SK-N-MC (cell line): ENCODE data around the gene KATNAL1.

Source experiments
- DNase-seq: peaks from one replicate; pipeline ENCODE4 v3.0.0-alpha.2; 2011; ENCODE audit warnings: low read depth, low spot score
- H3K27ac ChIP-seq: fragments of 200-600 bp; sonication (generic); 2 replicates; pipeline ENCODE4 v1.5.1; 2016; ENCODE audit warnings: mixed run types
- H3K36me3 ChIP-seq: fragments of 200-600 bp; sonication (generic); 2 replicates; pipeline ENCODE4 v1.6.1; 2017; ENCODE audit warnings: antibody characterized with exemption, low read length, mixed read lengths; ENCODE audit not compliant: insufficient read depth
- H3K4me3 ChIP-seq: fragments of 200-600 bp; sonication (generic); 2 replicates; pipeline ENCODE4 v1.5.1; 2016
- H3K9ac ChIP-seq: fragments of 200-600 bp; sonication (generic); 2 replicates; pipeline ENCODE4 v1.8.0; 2017; ENCODE audit warnings: mixed run types, mixed read lengths; ENCODE audit not compliant: insufficient read length
- H3K9me3 ChIP-seq: fragments of 200-600 bp; sonication (generic); 2 replicates; pipeline ENCODE4 v1.6.1; 2017; ENCODE audit warnings: low read depth, mild to moderate bottlenecking, antibody characterized with exemption, low read length, moderate library complexity, mixed read lengths
- EZH2 ChIP-seq: fragments of 200-600 bp; sonication (generic); IDR thresholded peaks from one replicate; pipeline ENCODE4 v1.6.1; 2017; ENCODE audit warnings: antibody characterized with exemption
- FOXP2 ChIP-seq: optimal IDR thresholded peaks from 2 replicates; pipeline ENCODE3; 2011; ENCODE audit warnings: mild to moderate bottlenecking, moderate library complexity; ENCODE audit not compliant: insufficient read depth; ENCODE audit errors: extremely low read length, control extremely low read depth
- POLR2AphosphoS5 ChIP-seq: IDR thresholded peaks from 2 replicates; pipeline ENCODE4 v1.6.1; 2012; ENCODE audit warnings: mild to moderate bottlenecking, low read depth, low read length, borderline replicate concordance

KATNAL1 gene

GRCh38 chr13:30153545-30154426 lies 153.6 kb downstream of the KATNAL1 start:
- no peak for DNase-seq
- Histone ChIP-seq H3K27ac (no peak overlapping the region), H3K4me3 (no peak overlapping the region), H3K36me3 (no peaks in the 10 kb centered on the region), H3K9me3 (no peaks in the 10 kb centered on the region), H3K9ac (no peak overlapping the region)
- TF ChIP-seq POLR2AphosphoS5 (no peak), FOXP2 (no peak), EZH2 (no peak)
